T-cell (primary cell): ENCODE results near the gene MBOAT1. TPM values are rescaled to one million over a fixed set of nuclear protein-coding genes. Genes with fewer than 3 reads are reported as not detected.

Experiments
- ATAC-seq, 4 experiments: fragments of 200-7000 bp in 3 of 4; fragments of 150-1000 bp in 1 of 4; cut with Tn5 transposase; replicated peaks in 1 of 4; 1 replicate in 3 of 4; 2 replicates in 1 of 4; pipeline ENCODE4 v1.10.0; 2021; ENCODE audit warnings: moderate library complexity in 3 of 4, mild to moderate bottlenecking in 2 of 4, moderate number of reproducible peaks in 1 of 4
- CTCF ChIA-PET, 2 donors: fragments of 300-600 bp; sonication (Branson Sonifier 250); formaldehyde crosslinking; loops; one replicate each; lab custom pipeline; 2022; ENCODE audit warnings: antibody characterized with exemption in 2 of 2; lab: Charles Lee
- POLR2A ChIA-PET, 2 donors: fragments of 300-600 bp; sonication (Branson Sonifier 250); formaldehyde crosslinking; loops; one replicate each; lab custom pipeline; 2022; ENCODE audit warnings: antibody characterized with exemption in 2 of 2; lab: Charles Lee
- DNase-seq, 35 experiments: peaks; one replicate each; pipeline versions ENCODE4 v3.0.0 to v3.0.0-alpha.2; 2013 to 2023
- H3K27ac ChIP-seq: one replicate; pipeline ENCODE4 v1.5.1; 2013; ENCODE audit warnings: low read length
- H3K27me3 ChIP-seq, 2 experiments: replicated peaks in 1 of 2; 1 replicate in 1 of 2; 2 replicates in 1 of 2; pipeline versions ENCODE4 v1.6.1 to v1.7.0; 2013; ENCODE audit warnings: low read length in 1 of 2, mixed read lengths in 1 of 2; ENCODE audit not compliant: control insufficient read depth in 2 of 2, insufficient read depth in 2 of 2; ENCODE audit errors: extremely low read depth in 1 of 2
- H3K36me3 ChIP-seq, 2 donors: 1 replicate in 1 of 2; 2 replicates in 1 of 2; pipeline versions ENCODE4 v1.6.1 to v1.7.0; 2013; ENCODE audit warnings: low read length in 1 of 2; ENCODE audit not compliant: control insufficient read depth in 2 of 2, insufficient read depth in 1 of 2; ENCODE audit errors: extremely low read depth in 1 of 2
- H3K4me1 ChIP-seq, 2 experiments: 1 replicate in 1 of 2; 2 replicates in 1 of 2; pipeline versions ENCODE4 v1.6.1 to v1.7.0; 2013; ENCODE audit warnings: low read length in 2 of 2, mixed read lengths in 1 of 2; ENCODE audit not compliant: insufficient read depth in 2 of 2, control insufficient read depth in 1 of 2; ENCODE audit errors: extremely low read depth in 1 of 2
- H3K4me3 ChIP-seq, 2 donors: 1 replicate in 1 of 2; 2 replicates in 1 of 2; pipeline versions ENCODE4 v1.5.1 to v1.7.0; 2013; ENCODE audit warnings: mild to moderate bottlenecking in 2 of 2, low read length in 1 of 2, moderate library complexity in 1 of 2; ENCODE audit not compliant: control insufficient read depth in 1 of 2; ENCODE audit errors: extremely low read depth in 1 of 2
- H3K9me3 ChIP-seq: 2 replicates; pipeline ENCODE4 v1.7.0; 2013
- H3K27ac Mint-ChIP-seq, 2 donors: one replicate each; pipeline ENCODE4 v1.8.0; 2020 to 2021; ENCODE audit warnings: mild to moderate bottlenecking in 2 of 2, mixed read lengths in 2 of 2
- H3K27me3 Mint-ChIP-seq, 2 donors: one replicate each; pipeline ENCODE4 v1.8.0; 2021 to 2022; ENCODE audit warnings: mixed read lengths in 2 of 2
- H3K36me3 Mint-ChIP-seq: one replicate; pipeline ENCODE4 v1.8.0; 2021; ENCODE audit warnings: mixed read lengths
- H3K4me1 Mint-ChIP-seq, 3 donors: one replicate each; pipeline ENCODE4 v1.8.0; 2020 to 2022; ENCODE audit warnings: mixed read lengths in 3 of 3, mild to moderate bottlenecking in 1 of 3
- H3K4me3 Mint-ChIP-seq, 3 donors: one replicate each; pipeline ENCODE4 v1.8.0; 2020 to 2022; ENCODE audit warnings: mild to moderate bottlenecking in 3 of 3, mixed read lengths in 3 of 3, moderate library complexity in 3 of 3
- H3K9me3 Mint-ChIP-seq, 3 donors: one replicate each; pipeline ENCODE4 v1.8.0; 2020 to 2022; ENCODE audit warnings: mixed read lengths in 3 of 3
- WGBS: methylation state at CpG from one replicate; pipeline ENCODE4 v1.1.5; 2013; ENCODE audit warnings: missing lambda C conversion rate; ENCODE audit not compliant: insufficient coverage; 5-methylcytosine and 5-hydroxymethylcytosine counted together
- total RNA-seq, 35 experiments: library from RNA in 6 of 35; stranded (reverse) in 6 of 35; fragments of 120-200 nt in 1 of 35; gene quantifications; one replicate each; pipeline versions ENCODE4 v1.2.1 to v1.2.4 and lab custom pipeline; 2013 to 2026

MBOAT1 gene
- total RNA-seq, 5 donors from 2014 or later (not counting 1 experiment from before 2014, with no cell fraction given): 8.3 to 21.5 (median 12.0) TPM

DNA sequence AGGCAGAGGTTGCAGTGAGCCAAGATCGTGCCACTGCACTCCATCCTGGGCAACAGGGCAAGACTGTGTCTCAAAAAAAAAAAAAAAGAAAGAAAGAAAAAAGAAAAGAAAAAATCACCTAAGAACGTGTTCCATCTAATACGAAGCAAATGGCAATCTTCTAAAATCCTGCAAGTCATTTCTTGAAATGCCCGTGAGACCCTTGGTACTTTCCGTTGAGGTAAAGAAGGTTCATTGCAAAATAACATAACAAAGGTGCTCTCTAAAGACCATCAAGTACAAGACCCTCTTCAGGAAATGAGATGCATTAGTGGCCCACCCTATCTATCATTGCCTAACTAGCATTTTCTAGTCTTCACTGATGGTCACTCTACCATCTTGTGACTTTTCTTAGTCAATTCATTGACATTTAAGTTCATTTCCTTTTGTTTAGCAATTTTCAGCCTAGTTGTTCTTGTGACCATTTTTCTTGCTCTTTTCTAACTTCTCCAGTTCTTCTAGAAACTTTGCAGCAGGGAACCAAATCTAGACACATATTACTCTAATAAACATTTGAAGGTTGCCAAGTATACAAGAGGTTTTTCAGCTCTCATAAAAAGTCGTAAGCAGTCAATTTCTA, 14.0 kb downstream of the MBOAT1 start:
- DNase-seq (no peak), ATAC-seq (no peak)
- Mint-ChIP-seq H3K36me3 (peaks cover 19% of the 10 kb centered on the region), H3K4me1 (peaks cover 10 to 25% (median 11%) of the 10 kb centered on the region in 3 donors), H3K27ac (no peak overlapping the region), H3K4me3 (no peak overlapping the region), H3K27me3 (no peaks in the 10 kb centered on the region), H3K9me3 (no peaks in the 10 kb centered on the region)
- Histone ChIP-seq H3K9me3 (no peaks in the 10 kb centered on the region), H3K4me3 (no peak overlapping the region), H3K4me1 (peaks cover 0 to 10% of the 10 kb centered on the region in 2 experiments), H3K27me3 (no peaks in the 10 kb centered on the region), H3K36me3 (peaks cover 0 to 2% of the 10 kb centered on the region in 2 donors), H3K27ac (no peak overlapping the region)
- CTCF ChIA-PET: interaction anchor here in 1 of 2 donors (0.9 kb wide), 1 partner anchor 121 kb away, joined by 4 read pairs; no protein-coding TSS in a partner anchor
- POLR2A ChIA-PET: no interaction called here
- WGBS: 80% methylated on average over 1 of the region's 6 CpGs

DNA sequence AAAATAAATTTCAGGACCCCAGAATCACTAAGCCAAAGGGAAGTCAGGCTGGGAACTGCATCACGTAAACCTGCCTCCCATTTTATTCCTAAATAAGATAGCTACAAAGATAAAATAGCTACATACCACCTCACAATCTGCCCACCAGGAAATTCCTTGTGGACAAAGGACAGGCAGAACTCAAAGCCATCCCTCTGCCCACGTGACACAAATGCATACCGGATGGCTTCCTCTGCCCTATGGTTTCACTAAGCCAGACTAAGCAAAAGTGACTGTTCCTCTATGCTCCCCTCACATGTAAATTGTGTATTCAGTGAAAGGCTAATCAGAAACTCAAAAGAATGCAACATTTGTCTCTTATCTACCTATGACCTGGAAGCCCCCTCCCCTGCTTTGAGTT, 15.0 kb downstream of the MBOAT1 start:
- DNase-seq (no peak), ATAC-seq (no peak)
- no peaks in the 10 kb centered on the region for H3K9me3 Mint-ChIP-seq
- Histone ChIP-seq H3K4me1 (peaks cover 2 to 10% of the 10 kb centered on the region in 2 experiments), H3K36me3 (peaks cover 0 to 2% of the 10 kb centered on the region in 2 donors), H3K4me3 (no peak overlapping the region), H3K27me3 (no peaks in the 10 kb centered on the region), H3K27ac (no peak overlapping the region), H3K9me3 (no peaks in the 10 kb centered on the region)
- ChIA-PET POLR2A (no interaction called here), CTCF (interaction anchor here in 1 of 2 donors (0.7 kb wide), 1 partner anchor 208 kb away, joined by 4 read pairs; no protein-coding TSS in a partner anchor)
- peaks cover 7 to 24% (median 9%) of the 10 kb centered on the region in 3 donors for H3K4me1 Mint-ChIP-seq
- H3K27ac Mint-ChIP-seq: no peak overlapping the region
- H3K4me3 Mint-ChIP-seq: no peak overlapping the region
- 86% methylated on average over 1 of the region's 3 CpGs for WGBS
- H3K27me3 Mint-ChIP-seq: no peaks in the 10 kb centered on the region
- peaks cover 20% of the 10 kb centered on the region for H3K36me3 Mint-ChIP-seq

DNA sequence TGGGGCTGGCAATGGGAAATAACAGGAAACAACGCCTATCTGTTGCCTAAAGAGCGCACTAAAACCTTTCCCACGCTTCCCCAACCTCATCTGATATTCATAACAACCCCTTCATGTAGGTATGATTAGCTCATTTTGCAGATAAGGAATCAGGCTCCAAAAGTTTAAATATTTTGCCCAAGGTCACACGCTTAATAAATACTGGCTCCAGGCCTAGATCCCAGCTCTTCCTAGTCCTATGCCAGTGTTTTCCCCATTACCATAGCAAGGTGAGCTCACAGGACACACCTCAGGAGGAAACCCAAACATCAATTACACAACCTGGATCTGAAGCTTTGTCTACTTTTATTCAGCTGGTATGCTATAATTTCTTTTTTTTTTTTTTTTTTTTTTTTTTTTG, 19.6 kb downstream of the MBOAT1 start:
- no peak for ATAC-seq
- no peak overlapping the region for H3K27ac ChIP-seq
- no peaks in the 10 kb centered on the region for H3K9me3 ChIP-seq
- Mint-ChIP-seq H3K27ac (no peak overlapping the region), H3K4me1 (peaks cover 2 to 11% (median 8%) of the 10 kb centered on the region in 3 donors), H3K4me3 (no peak overlapping the region), H3K36me3 (peaks cover 27% of the 10 kb centered on the region), H3K27me3 (no peaks in the 10 kb centered on the region), H3K9me3 (peaks cover 0 to 5% (median 0%) of the 10 kb centered on the region in 3 donors)
- peaks cover 0 to 5% of the 10 kb centered on the region in 2 donors for H3K36me3 ChIP-seq
- DNase-seq: no peak
- 100% methylated on average over 1 of the region's 4 CpGs for WGBS
- no peaks in the 10 kb centered on the region for H3K27me3 ChIP-seq
- ChIA-PET CTCF (interaction anchor here in 1 of 2 donors (1.2 kb wide), 1 partner anchor 66 kb away, joined by 3 read pairs; no protein-coding TSS in a partner anchor), POLR2A (interaction anchor here in 1 of 2 donors (0.8 kb wide), 1 partner anchor 9 kb away, joined by 6 read pairs; no protein-coding TSS in a partner anchor)
- peaks cover 3 to 5% of the 10 kb centered on the region in 2 experiments for H3K4me1 ChIP-seq
- H3K4me3 ChIP-seq: no peak overlapping the region

- no peaks in the 10 kb centered on the region for H3K27me3 Mint-ChIP-seq
- peaks cover 3 to 14% (median 11%) of the 10 kb centered on the region in 3 donors for H3K4me1 Mint-ChIP-seq
- peaks cover 0 to 5% of the 10 kb centered on the region in 2 donors for H3K36me3 ChIP-seq
- no peaks in the 10 kb centered on the region for H3K27me3 ChIP-seq
- no peak for DNase-seq
- ChIA-PET POLR2A (interaction anchor here in 1 of 2 donors (0.8 kb wide), 1 partner anchor 10 kb away, joined by 6 read pairs; no protein-coding TSS in a partner anchor), CTCF (interaction anchor here in 1 of 2 donors (1.2 kb wide), 1 partner anchor 65 kb away, joined by 3 read pairs; no protein-coding TSS in a partner anchor)
- no peak overlapping the region for H3K4me3 Mint-ChIP-seq
- H3K9me3 ChIP-seq: no peaks in the 10 kb centered on the region
- 22% methylated on average over 1 of the region's 1 CpG for WGBS
- no peak overlapping the region for H3K4me3 ChIP-seq
- H3K27ac Mint-ChIP-seq: no peak overlapping the region
- no peak overlapping the region for H3K27ac ChIP-seq
- H3K9me3 Mint-ChIP-seq: peaks cover 0 to 5% (median 0%) of the 10 kb centered on the region in 3 donors
- no peak for ATAC-seq
- peaks cover 3 to 5% of the 10 kb centered on the region in 2 experiments for H3K4me1 ChIP-seq
- peaks cover 34% of the 10 kb centered on the region for H3K36me3 Mint-ChIP-seq
Measured at GRCh38 chr6:20191992-20192391, 20.3 kb downstream of the MBOAT1 start.

DNA sequence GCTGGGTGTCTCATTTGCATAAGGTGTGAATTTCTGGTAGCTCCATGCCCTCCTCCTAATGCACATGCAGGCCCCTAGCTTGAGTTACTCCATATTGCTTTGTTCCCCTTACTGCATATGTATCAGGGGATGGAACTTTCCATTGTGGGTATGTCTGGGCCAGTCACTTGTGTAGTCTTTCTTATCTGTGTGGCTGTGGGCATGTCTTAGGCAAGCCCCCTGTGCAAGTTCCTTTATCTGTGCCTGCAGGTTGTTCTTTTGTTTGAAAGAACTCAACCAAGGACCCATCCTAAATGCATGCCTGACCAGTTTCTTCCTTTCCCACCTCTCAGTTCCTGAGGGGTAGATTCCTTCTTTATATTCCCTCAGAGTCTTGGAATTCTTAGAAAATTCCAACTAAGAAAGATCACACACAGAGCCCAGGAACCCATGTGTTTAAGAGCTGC, 23.6 kb downstream of the MBOAT1 start:
- H3K27ac Mint-ChIP-seq: no peak overlapping the region
- ChIA-PET CTCF (interaction anchor here in 1 of 2 donors (0.6 kb wide), 1 partner anchor 352 kb away, joined by 4 read pairs; no protein-coding TSS in a partner anchor), POLR2A (interaction anchor here in 1 of 2 donors (0.5 kb wide), 1 partner anchor 66 kb away, joined by 3 read pairs; no protein-coding TSS in a partner anchor)
- no peak overlapping the region for H3K4me3 Mint-ChIP-seq
- Histone ChIP-seq H3K27me3 (no peaks in the 10 kb centered on the region), H3K4me3 (no peak overlapping the region), H3K36me3 (peaks cover 0 to 11% of the 10 kb centered on the region in 2 donors), H3K27ac (no peak overlapping the region), H3K4me1 (peaks cover 0 to 5% of the 10 kb centered on the region in 2 experiments), H3K9me3 (no peaks in the 10 kb centered on the region)
- peaks cover 4 to 15% (median 9%) of the 10 kb centered on the region in 3 donors for H3K4me1 Mint-ChIP-seq
- peaks cover 0 to 5% (median 0%) of the 10 kb centered on the region in 3 donors for H3K9me3 Mint-ChIP-seq
- peaks cover 45% of the 10 kb centered on the region for H3K36me3 Mint-ChIP-seq
- DNase-seq: no peak
- no peaks in the 10 kb centered on the region for H3K27me3 Mint-ChIP-seq
- ATAC-seq: no peak

DNA sequence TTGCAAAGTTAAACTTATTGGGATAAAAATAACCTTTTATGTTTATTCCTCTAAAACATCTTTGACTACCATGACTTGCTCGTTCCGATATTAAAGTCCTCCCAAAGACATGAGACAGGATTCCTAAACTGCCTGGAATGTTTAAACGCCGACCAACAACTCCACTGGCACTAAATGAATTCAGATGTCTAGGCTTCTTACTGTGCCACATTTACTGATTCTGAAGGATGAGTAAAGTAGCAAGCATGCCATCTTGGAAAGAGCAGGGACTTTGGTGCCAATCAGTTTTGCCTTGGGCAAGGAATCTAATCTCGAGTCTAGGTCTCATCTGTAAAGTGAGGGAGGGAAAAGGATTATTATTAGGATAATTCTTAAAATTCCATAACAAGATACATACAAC, 25.3 kb downstream of the MBOAT1 start:
- H3K27ac Mint-ChIP-seq: no peak overlapping the region
- no CpG with 5 or more reads among the region's 5 CpGs for WGBS
- peaks cover 4 to 7% (median 5%) of the 10 kb centered on the region in 3 donors for H3K9me3 Mint-ChIP-seq
- ChIA-PET POLR2A (no interaction called here), CTCF (interaction anchor here in 1 of 2 donors (0.6 kb wide), 1 partner anchor 159 kb away, joined by 4 read pairs; no protein-coding TSS in a partner anchor)
- no peak for DNase-seq
- no peaks in the 10 kb centered on the region for H3K9me3 ChIP-seq
- H3K4me1 Mint-ChIP-seq: peaks cover 2 to 9% (median 6%) of the 10 kb centered on the region in 3 donors
- peaks cover 59% of the 10 kb centered on the region for H3K36me3 Mint-ChIP-seq
- ATAC-seq: no peak
- no peak overlapping the region for H3K4me3 ChIP-seq
- H3K36me3 ChIP-seq: peaks cover 0 to 14% of the 10 kb centered on the region in 2 donors
- H3K4me3 Mint-ChIP-seq: no peak overlapping the region
- H3K27me3 ChIP-seq: no peaks in the 10 kb centered on the region
- no peak overlapping the region for H3K27ac ChIP-seq
- no peaks in the 10 kb centered on the region for H3K27me3 Mint-ChIP-seq
- peaks cover 0 to under 1% of the 10 kb centered on the region in 2 experiments for H3K4me1 ChIP-seq
